HEK293 (cell line): ENCODE data around the gene RAMP1.

ENCODE experiments used
- CTCF ChIA-PET: fragments of 350-600 bp; formaldehyde crosslinking; extraction: SDS; loops from one replicate; lab custom pipeline; 2021; ENCODE audit warnings: antibody characterized with exemption; lab: Yijun Ruan, JAX
- POLR2A ChIA-PET: fragments of 300-600 bp; formaldehyde crosslinking; extraction: SDS; loops from one replicate; lab custom pipeline; 2020; ENCODE audit warnings: antibody characterized with exemption, inconsistent platforms; lab: Yijun Ruan, JAX
- H3K27ac ChIP-seq: fragments of 200-500 bp; sonication (Bioruptor generic); 2 replicates; pipeline ENCODE4 v1.5.1; 2014; ENCODE audit warnings: low read depth, low read length, control low read depth, inconsistent platforms; ENCODE audit errors: extremely low read depth
- H3K36me3 ChIP-seq, 2 experiments: fragments of 200-500 bp in 1 of 2; sonication (Bioruptor generic) in 1 of 2; 1 replicate in 1 of 2; 2 replicates in 1 of 2; pipeline ENCODE4 v1.5.1; 2014 to 2017; ENCODE audit warnings: inconsistent platforms in 2 of 2, low read length in 2 of 2; ENCODE audit not compliant: control insufficient read depth in 2 of 2, insufficient read depth in 1 of 2
- H3K4me1 ChIP-seq: fragments of 200-500 bp; sonication (Bioruptor generic); 2 replicates; pipeline ENCODE4 v1.5.1; 2014; ENCODE audit warnings: mild to moderate bottlenecking, low read length, inconsistent platforms; ENCODE audit not compliant: control insufficient read depth, insufficient read depth
- H3K4me3 ChIP-seq: 2 replicates; pipeline ENCODE4 v1.5.1; 2011; ENCODE audit warnings: low read depth, mild to moderate bottlenecking, control low read depth, low read length, moderate library complexity
- H3K9me3 ChIP-seq: fragments of 200-500 bp; sonication (Bioruptor generic); 2 replicates; pipeline ENCODE4 v1.5.1; 2014; ENCODE audit warnings: low read depth, low read length, inconsistent platforms; ENCODE audit not compliant: control insufficient read depth, insufficient read depth
- GLIS1 ChIP-seq: fragments of 450-650 bp; formaldehyde crosslinking; IDR thresholded peaks from 2 replicates; pipeline ENCODE4 v1.5.1; 2016; ENCODE audit warnings: missing biosample characterization, missing genetic modification characterization
- MYNN ChIP-seq: fragments of 450-650 bp; formaldehyde crosslinking; IDR thresholded peaks from 2 replicates; pipeline ENCODE4 v1.5.1; 2016; ENCODE audit warnings: missing biosample characterization, missing genetic modification characterization, borderline replicate concordance
- MZF1 ChIP-seq: fragments of 450-650 bp; formaldehyde crosslinking; IDR thresholded peaks from 2 replicates; pipeline ENCODE4 v1.5.1; 2017; ENCODE audit warnings: missing biosample characterization, missing genetic modification characterization, borderline replicate concordance
- SALL2 ChIP-seq: fragments of 450-650 bp; formaldehyde crosslinking; IDR thresholded peaks from 2 replicates; pipeline ENCODE4 v1.5.0; 2017; ENCODE audit warnings: missing biosample characterization, mild to moderate bottlenecking, missing genetic modification characterization, borderline replicate concordance
- SCRT2 ChIP-seq: fragments of 450-650 bp; formaldehyde crosslinking; IDR thresholded peaks from 2 replicates; pipeline ENCODE4 v1.5.1; 2016; ENCODE audit warnings: missing biosample characterization, missing genetic modification characterization
- TRIM28 ChIP-seq: IDR thresholded peaks from 2 replicates; pipeline ENCODE4 v1.6.1; 2011; ENCODE audit warnings: low read length, control low read depth, borderline replicate concordance
- ZBTB17 ChIP-seq: fragments of 450-650 bp; formaldehyde crosslinking; IDR thresholded peaks from 2 replicates; pipeline ENCODE4 v1.5.1; 2016; ENCODE audit warnings: missing biosample characterization, missing genetic modification characterization
- ZFP41 ChIP-seq: fragments of 450-650 bp; formaldehyde crosslinking; IDR thresholded peaks from 2 replicates; pipeline ENCODE4 v1.5.1; 2016; ENCODE audit warnings: missing biosample characterization, missing genetic modification characterization, borderline replicate concordance
- ZNF214 ChIP-seq: fragments of 450-650 bp; formaldehyde crosslinking; IDR thresholded peaks from 2 replicates; pipeline ENCODE4 v1.5.1; 2017; ENCODE audit warnings: missing biosample characterization, mild to moderate bottlenecking, missing genetic modification characterization, borderline replicate concordance
- ZNF311 ChIP-seq: fragments of 450-650 bp; formaldehyde crosslinking; IDR thresholded peaks from 2 replicates; pipeline ENCODE4 v1.5.1; 2017; ENCODE audit warnings: missing biosample characterization, missing genetic modification characterization, borderline replicate concordance
- ZNF416 ChIP-seq: fragments of 450-650 bp; formaldehyde crosslinking; IDR thresholded peaks from 2 replicates; pipeline ENCODE4 v1.5.1; 2016; ENCODE audit warnings: missing biosample characterization, missing genetic modification characterization
- ZNF501 ChIP-seq: fragments of 450-650 bp; formaldehyde crosslinking; IDR thresholded peaks from 2 replicates; pipeline ENCODE4 v1.5.1; 2016; ENCODE audit warnings: missing biosample characterization, missing genetic modification characterization
- ZNF558 ChIP-seq: fragments of 450-650 bp; formaldehyde crosslinking; IDR thresholded peaks from 2 replicates; pipeline ENCODE4 v1.5.1; 2016; ENCODE audit warnings: missing biosample characterization, missing genetic modification characterization
- ZNF560 ChIP-seq: fragments of 450-650 bp; formaldehyde crosslinking; IDR thresholded peaks from 2 replicates; pipeline ENCODE4 v1.5.1; 2017; ENCODE audit warnings: missing biosample characterization, missing genetic modification characterization, borderline replicate concordance
- ZNF571 ChIP-seq: fragments of 450-650 bp; formaldehyde crosslinking; IDR thresholded peaks from 2 replicates; pipeline ENCODE4 v1.5.0; 2017; ENCODE audit warnings: missing biosample characterization, missing genetic modification characterization
- ZNF701 ChIP-seq: fragments of 450-650 bp; formaldehyde crosslinking; IDR thresholded peaks from 2 replicates; pipeline ENCODE4 v1.5.1; 2016; ENCODE audit warnings: missing biosample characterization, missing genetic modification characterization
- TF ChIP-seq, protein P1 (sequence below): fragments of 450-650 bp; formaldehyde crosslinking; IDR thresholded peaks from 2 replicates; pipeline ENCODE4 v1.5.1; 2016; ENCODE audit warnings: missing biosample characterization, missing genetic modification characterization
- TF ChIP-seq, protein P2 (sequence below): fragments of 450-650 bp; formaldehyde crosslinking; IDR thresholded peaks from 2 replicates; pipeline ENCODE4 v1.5.1; 2016; ENCODE audit warnings: missing biosample characterization, missing genetic modification characterization
- TF ChIP-seq, protein P3 (sequence below): fragments of 450-650 bp; formaldehyde crosslinking; IDR thresholded peaks from 2 replicates; pipeline ENCODE4 v1.5.1; 2016; ENCODE audit warnings: missing biosample characterization, missing genetic modification characterization, borderline replicate concordance
- TF ChIP-seq, protein P4 (sequence below): fragments of 450-650 bp; formaldehyde crosslinking; IDR thresholded peaks from 2 replicates; pipeline ENCODE4 v1.5.1; 2017; ENCODE audit warnings: missing biosample characterization, missing genetic modification characterization
- TF ChIP-seq, protein P5 (sequence below): fragments of 450-650 bp; formaldehyde crosslinking; IDR thresholded peaks from 2 replicates; pipeline ENCODE4 v1.5.1; 2016; ENCODE audit warnings: missing biosample characterization, missing genetic modification characterization

Gene RAMP1

DNA sequence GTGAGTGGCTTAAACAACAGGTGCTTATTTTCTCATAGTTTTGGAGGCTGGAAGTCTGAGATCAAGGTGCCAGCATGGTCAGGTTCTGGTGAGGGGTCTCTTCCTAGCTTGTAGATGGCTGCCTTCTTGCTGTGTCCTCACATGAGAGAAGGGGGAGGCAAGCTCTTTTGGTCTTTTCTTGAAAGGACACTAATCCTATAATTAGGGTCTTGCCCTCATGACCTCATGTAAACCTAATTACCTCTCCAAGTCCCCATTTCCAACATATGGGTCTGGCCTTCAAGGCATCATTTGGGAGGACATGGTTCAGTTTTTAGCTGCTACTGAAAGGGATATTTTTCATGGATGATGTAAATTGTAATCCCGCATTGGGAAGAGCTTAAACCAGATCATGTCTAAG lies 42.9 kb upstream of the RAMP1 start:
- Histone ChIP-seq H3K36me3 (no peaks in the 10 kb centered on the region), H3K4me3 (no peak overlapping the region), H3K4me1 (peaks cover 6% of the 10 kb centered on the region; the same call in 1 of the 2 replicates), H3K9me3 (no peaks in the 10 kb centered on the region), H3K27ac (no peak overlapping the region)
- TF ChIP-seq SALL2 (tag by site-specific recombination) (no peak), ZNF311 (tag by site-specific recombination) (no peak), ZNF571 (no peak), ZFP41 (tag by site-specific recombination) (no peak), ZNF416 (tag by site-specific recombination) (no peak)
- CTCF ChIA-PET: no interaction called here
- POLR2A ChIA-PET: no interaction called here

DNA sequence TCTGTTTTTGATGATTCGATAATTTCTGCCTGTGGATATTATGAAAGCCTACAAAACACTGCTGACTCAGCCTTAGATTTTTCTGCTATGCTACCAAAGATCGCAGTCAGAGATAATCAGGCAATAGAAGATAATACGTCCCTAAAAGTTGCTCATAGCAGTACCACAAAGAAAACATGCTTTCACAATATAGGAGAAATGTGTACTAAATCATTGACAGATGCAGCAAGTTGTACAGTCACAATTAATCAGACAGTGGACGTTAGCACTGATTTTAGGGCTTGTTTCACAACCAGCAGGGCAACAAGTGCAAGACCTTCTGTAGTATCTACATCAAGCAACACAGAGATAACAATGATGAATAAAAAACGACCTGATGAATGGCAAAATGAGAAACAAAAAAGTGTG lies 41.4 kb upstream of the RAMP1 start:
- H3K4me1 ChIP-seq: peaks cover 6% of the 10 kb centered on the region; the same call in 1 of the 2 replicates
- TF ChIP-seq SCRT2 (tag by site-specific recombination): peak; percentile 88
- no peak for TF ChIP-seq ZNF701 (tag by site-specific recombination)
- peak; percentile 64; the same call in 1 of the 2 replicates for TF ChIP-seq TRIM28
- TF ChIP-seq ZNF560 (tag by site-specific recombination): no peak
- TF ChIP-seq ZBTB17: peak; percentile 67
- H3K36me3 ChIP-seq: no peaks in the 10 kb centered on the region
- no peaks in the 10 kb centered on the region for H3K9me3 ChIP-seq
- ChIA-PET CTCF (no interaction called here), POLR2A (no interaction called here)
- H3K27ac ChIP-seq: no peak overlapping the region
- no peak overlapping the region for H3K4me3 ChIP-seq

DNA sequence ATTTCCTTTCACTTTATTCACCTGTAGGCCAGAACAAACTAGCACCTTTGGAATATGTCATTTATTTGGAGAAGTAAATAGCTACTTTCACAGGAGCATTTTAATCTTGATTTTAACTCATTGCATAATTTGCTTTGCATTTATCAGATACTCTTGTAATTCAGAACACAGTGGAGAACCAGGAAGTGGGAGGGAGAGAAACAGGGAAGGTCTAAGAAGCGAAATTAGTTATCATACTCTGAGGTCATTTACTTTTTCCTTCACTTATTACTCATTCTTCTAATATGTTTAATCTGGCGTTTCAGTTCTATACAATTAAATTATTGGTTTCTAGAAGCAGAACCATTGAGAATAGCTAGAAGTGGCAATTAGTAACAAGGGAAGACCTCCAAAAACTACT lies 40.2 kb upstream of the RAMP1 start:
- ChIA-PET CTCF (interaction anchor here (0.5 kb wide), 1 partner anchor 19 kb away, joined by 3 read pairs; no protein-coding TSS in a partner anchor), POLR2A (no interaction called here)
- Histone ChIP-seq H3K27ac (no peak overlapping the region), H3K4me3 (no peak overlapping the region), H3K9me3 (no peaks in the 10 kb centered on the region)
- TF ChIP-seq ZNF501: no peak
- TF ChIP-seq, all 188 proteins: peak for 0
- no peaks in the 10 kb centered on the region for H3K36me3 ChIP-seq
- H3K4me1 ChIP-seq: peaks cover 6% of the 10 kb centered on the region; the same call in 1 of the 2 replicates

DNA sequence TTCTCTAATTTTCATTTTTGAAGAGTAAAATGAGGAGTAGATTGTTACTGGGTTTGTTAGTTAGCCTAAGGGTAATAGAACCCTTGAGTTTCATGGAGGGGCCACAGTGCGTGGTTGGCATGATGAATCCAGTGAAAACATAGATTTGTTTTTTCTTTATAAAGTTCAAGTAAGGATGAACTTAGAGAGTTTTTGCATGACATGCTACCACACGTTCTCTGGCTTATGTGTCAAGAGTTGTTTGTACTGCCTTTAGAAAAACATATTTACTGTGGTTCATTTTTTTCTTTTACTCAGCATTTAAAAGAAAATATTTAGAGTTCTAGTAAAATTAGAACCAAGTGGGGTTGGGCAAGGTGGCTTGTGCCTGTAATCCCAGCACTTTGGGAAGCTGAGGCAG lies 39.0 kb upstream of the RAMP1 start:
- Histone ChIP-seq H3K36me3 (no peaks in the 10 kb centered on the region), H3K4me3 (no peak overlapping the region), H3K9me3 (no peaks in the 10 kb centered on the region), H3K4me1 (peaks cover 6% of the 10 kb centered on the region; the same call in 1 of the 2 replicates), H3K27ac (no peak overlapping the region)
- CTCF ChIA-PET: no interaction called here
- POLR2A ChIA-PET: no interaction called here
- TF ChIP-seq, protein P1, sequence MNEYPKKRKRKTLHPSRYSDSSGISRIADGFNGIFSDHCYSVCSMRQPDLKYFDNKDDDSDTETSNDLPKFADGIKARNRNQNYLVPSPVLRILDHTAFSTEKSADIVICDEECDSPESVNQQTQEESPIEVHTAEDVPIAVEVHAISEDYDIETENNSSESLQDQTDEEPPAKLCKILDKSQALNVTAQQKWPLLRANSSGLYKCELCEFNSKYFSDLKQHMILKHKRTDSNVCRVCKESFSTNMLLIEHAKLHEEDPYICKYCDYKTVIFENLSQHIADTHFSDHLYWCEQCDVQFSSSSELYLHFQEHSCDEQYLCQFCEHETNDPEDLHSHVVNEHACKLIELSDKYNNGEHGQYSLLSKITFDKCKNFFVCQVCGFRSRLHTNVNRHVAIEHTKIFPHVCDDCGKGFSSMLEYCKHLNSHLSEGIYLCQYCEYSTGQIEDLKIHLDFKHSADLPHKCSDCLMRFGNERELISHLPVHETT (tag by site-specific recombination): no peak
- no peak for TF ChIP-seq GLIS1
- no peak for TF ChIP-seq MZF1 (tag by site-specific recombination)
- TF ChIP-seq MYNN: no peak
- TF ChIP-seq ZNF214 (tag by site-specific recombination): no peak
- TF ChIP-seq, protein P2, sequence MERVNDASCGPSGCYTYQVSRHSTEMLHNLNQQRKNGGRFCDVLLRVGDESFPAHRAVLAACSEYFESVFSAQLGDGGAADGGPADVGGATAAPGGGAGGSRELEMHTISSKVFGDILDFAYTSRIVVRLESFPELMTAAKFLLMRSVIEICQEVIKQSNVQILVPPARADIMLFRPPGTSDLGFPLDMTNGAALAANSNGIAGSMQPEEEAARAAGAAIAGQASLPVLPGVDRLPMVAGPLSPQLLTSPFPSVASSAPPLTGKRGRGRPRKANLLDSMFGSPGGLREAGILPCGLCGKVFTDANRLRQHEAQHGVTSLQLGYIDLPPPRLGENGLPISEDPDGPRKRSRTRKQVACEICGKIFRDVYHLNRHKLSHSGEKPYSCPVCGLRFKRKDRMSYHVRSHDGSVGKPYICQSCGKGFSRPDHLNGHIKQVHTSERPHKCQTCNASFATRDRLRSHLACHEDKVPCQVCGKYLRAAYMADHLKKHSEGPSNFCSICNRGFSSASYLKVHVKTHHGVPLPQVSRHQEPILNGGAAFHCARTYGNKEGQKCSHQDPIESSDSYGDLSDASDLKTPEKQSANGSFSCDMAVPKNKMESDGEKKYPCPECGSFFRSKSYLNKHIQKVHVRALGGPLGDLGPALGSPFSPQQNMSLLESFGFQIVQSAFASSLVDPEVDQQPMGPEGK (tag by site-specific recombination): no peak
- no peak for TF ChIP-seq ZNF558
- TF ChIP-seq, protein P3, sequence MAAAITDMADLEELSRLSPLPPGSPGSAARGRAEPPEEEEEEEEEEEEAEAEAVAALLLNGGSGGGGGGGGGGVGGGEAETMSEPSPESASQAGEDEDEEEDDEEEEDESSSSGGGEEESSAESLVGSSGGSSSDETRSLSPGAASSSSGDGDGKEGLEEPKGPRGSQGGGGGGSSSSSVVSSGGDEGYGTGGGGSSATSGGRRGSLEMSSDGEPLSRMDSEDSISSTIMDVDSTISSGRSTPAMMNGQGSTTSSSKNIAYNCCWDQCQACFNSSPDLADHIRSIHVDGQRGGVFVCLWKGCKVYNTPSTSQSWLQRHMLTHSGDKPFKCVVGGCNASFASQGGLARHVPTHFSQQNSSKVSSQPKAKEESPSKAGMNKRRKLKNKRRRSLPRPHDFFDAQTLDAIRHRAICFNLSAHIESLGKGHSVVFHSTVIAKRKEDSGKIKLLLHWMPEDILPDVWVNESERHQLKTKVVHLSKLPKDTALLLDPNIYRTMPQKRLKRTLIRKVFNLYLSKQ: no peak
- TF ChIP-seq ZNF571: no peak
- TF ChIP-seq, protein P4, sequence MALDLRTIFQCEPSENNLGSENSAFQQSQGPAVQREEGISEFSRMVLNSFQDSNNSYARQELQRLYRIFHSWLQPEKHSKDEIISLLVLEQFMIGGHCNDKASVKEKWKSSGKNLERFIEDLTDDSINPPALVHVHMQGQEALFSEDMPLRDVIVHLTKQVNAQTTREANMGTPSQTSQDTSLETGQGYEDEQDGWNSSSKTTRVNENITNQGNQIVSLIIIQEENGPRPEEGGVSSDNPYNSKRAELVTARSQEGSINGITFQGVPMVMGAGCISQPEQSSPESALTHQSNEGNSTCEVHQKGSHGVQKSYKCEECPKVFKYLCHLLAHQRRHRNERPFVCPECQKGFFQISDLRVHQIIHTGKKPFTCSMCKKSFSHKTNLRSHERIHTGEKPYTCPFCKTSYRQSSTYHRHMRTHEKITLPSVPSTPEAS: no peak
- TF ChIP-seq, protein P5, sequence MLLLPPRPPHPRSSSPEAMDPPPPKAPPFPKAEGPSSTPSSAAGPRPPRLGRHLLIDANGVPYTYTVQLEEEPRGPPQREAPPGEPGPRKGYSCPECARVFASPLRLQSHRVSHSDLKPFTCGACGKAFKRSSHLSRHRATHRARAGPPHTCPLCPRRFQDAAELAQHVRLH (tag by site-specific recombination): no peak
